HG03135 (cell line): Measurements from ENCODE around the gene LARGE1.
"Not testable (repeated sequence)": the region's sequence is repeated elsewhere in the genome, so short reads cannot be mapped to it uniquely, and the experiment has no call there.

Experiments
- ATAC-seq: cut with Tn5 transposase; IDR thresholded peaks from one replicate; pipeline ENCODE4 v1.9.1; 2021; ENCODE audit warnings: mild to moderate bottlenecking, moderate library complexity; ENCODE audit not compliant: unreplicated experiment

The LARGE1 gene

GRCh38 chr22:33575041-33575440 is 345.2 kb downstream of the LARGE1 start:
- no peak for ATAC-seq

DNA sequence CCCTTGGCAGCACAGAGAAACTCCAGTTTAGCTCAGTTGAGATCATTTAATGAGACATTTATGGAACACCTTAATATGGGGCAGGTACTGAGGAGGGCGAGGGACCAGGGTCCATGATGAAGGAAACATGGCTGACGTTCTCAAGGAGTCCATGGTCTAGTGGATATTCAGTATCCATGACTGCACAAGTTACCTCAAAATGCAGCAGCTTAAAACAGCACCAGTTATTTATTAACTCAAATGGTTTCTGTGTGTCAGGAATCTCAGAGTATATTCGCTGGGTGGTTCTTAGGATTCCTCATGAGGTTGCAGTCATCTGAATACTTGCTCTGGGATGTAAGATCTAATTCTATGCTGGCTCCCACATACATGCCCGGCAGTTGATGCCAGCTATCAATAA is 346.8 kb downstream of the LARGE1 start:
- no peak for ATAC-seq

GRCh38 chr22:33572086-33572485 is 348.2 kb downstream of the LARGE1 start:
- ATAC-seq, result no peak

GRCh38 chr22:33570110-33570509 is 350.2 kb downstream of the LARGE1 start:
- ATAC-seq, result no peak

GRCh38 chr22:33569559-33569958 is 350.7 kb downstream of the LARGE1 start:
- no peak for ATAC-seq

- ATAC-seq, result no peak
Observed at GRCh38 chr22:33569018-33569417, 351.3 kb downstream of the LARGE1 start.

DNA sequence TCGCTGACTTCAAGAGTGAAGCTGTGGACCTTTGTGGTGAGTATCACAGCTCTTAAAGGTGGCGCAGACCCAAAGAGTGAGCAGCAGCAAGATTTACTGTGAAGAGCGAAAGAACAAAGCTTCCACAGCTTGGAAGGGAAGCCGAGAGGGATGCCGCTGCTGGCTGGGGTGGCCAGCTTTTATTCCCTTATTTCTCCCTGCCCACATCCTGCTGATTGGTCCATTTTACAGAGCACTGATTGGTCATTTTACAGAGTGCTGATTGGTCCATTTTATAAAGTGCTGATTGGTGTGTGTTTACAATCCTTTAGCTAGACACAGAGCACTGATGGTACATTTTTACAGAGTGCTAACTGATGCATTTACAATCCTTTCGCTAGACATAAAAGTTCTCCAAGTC is 353.8 kb downstream of the LARGE1 start:
- not testable (repeated sequence) for ATAC-seq

GRCh38 chr22:33565580-33565995 is 354.7 kb downstream of the LARGE1 start:
- ATAC-seq, result no peak

- ATAC-seq, result no peak
Observed at GRCh38 chr22:33564683-33565082, 355.6 kb downstream of the LARGE1 start.

DNA sequence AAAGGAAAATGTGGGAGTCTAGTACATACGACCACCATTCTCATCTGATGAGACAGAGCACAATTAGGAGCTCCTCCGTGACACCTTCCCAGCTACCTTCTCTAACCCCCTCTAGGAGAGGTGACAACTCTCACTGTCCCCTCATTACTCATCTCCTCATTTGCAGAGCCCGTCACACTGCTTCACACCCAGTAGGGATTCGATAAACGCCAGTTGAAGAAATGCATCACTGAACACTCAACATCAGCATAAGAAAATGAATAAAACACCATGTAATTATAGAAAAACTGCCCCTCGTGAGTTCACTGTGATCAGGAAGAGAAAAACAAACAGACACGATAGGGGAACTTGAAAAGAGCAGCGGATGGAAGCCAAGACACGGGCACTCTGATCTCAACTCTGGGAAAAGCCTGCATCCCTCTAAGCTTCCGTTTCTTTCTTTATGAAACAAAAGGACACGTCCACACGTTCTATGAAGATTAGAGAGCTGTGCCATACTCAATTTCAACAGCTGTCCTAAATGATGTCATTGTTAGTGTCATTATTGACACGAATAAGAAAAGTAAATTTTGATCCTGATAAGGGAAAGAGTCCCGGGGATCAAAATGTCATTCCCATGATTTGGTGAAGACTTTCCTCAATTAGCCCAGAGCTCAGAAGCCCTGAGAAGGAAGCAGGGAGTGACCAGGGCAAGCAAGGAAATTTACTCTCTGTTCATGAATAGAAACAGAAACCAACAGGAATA is 356.9 kb downstream of the LARGE1 start:
- ATAC-seq, result no peak

DNA sequence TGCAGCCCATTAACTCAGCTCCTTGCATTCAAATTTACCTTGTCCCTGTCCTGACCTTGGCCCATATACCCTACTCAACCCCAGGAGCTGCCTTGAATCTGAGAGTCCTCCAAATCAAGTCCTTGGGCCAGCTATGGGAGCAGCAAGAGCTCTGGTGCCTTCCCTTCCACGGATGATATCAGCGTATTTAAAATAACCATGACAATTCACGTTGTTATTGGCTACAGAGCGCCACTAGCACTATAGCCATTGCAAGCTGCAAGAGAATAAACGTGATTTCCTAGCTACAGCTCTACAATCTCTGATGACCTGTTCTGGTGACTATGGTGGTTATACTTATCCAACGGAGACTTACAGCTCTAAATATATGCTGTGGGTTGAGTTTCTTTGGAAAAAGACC is 357.8 kb downstream of the LARGE1 start:
- no peak for ATAC-seq

GRCh38 chr22:33561149-33561807 is 359.0 kb downstream of the LARGE1 start:
- no peak for ATAC-seq

DNA sequence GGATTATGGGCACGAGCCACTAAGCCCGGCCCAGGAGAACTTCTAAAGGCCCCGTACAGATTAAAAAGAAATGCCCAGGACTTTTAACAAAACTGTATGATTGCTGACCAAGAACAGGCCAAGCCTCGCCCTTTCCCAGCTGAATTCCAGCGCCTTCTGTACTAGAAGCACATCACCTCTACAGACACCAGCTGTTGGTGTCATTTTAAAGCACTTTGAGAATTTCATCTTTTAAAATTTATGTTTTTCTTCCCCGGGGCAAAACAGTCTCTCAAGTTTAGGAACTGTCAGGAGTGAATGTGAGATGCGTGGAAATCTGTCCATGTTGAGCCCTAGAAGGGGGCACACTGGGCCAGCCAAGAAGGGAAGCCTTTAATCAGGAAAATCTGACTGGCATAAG is 362.4 kb downstream of the LARGE1 start:
- no peak for ATAC-seq

DNA sequence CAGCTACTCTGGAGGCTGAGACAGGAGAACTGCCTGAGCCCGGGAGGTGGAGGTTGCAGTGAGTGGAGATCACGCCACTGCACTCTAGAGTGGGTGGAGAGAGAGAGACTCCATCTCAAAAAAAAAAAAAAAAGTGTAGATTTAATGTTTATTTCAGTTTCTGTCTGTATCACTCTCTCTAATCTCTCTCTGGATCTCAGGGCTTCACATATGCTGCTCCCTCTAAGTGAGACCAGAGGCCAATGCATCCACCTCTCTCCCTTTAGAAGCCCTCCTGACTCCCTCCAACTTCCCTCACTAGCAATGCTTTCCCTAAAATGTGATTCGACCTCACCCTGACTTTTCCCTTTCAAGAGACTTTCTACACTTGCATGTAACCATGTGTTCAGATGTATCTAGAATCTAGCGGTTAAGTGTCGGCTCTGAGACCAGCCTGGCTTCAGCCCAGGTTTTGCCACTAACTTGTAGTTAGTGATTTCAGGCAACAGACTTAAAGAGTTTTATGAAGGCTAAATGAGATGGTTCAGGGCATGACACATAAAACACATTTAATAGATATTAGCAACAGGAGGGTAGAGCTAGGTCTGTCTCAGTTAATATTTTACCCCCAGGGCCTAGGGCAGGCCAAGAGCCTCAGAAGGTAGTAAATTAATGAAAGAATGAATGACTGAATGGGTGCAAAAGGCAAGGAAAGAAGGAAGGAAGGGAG is 364.3 kb downstream of the LARGE1 start:
- ATAC-seq, result no peak

DNA sequence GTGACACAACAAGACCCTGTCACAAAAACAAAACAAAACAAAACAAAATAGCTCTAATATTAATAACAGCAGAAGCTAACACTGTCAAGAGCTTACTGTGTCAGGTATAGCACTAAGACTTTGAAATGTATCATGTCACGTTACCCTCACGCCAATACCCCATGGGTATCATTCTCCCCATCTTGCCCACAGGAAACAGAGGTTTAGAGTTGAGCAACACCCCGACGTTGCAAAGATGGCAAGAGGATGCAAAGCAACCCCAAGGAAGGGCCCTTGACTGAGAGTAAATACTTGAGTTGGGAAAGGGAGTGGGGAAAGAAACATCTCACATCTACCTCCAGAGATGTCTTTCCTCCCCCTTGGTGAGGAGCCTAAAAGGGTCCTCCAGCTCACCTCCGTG is 366.8 kb downstream of the LARGE1 start:
- ATAC-seq, result no peak

DNA sequence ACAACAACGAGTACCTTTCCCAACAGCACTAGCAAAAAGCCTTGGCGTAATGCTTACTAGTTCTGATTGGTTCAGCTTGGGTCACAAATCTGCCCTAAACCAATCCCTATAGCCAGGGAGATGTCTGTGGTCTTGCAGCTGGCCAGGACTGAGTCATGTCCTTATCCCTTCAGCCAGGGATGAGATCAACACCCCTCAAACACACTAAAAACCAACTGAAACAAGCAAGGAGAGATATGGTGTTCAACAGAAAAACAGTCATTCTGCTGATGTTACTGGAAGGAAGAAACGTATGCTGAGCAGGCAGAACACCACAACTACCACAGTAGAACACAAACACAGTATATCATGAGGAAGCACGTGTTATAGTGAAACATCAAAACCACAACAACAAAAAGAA is 375.6 kb downstream of the LARGE1 start:
- ATAC-seq, result no peak

- ATAC-seq, result no peak
Observed at GRCh38 chr22:33542722-33543121, 377.6 kb downstream of the LARGE1 start.

DNA sequence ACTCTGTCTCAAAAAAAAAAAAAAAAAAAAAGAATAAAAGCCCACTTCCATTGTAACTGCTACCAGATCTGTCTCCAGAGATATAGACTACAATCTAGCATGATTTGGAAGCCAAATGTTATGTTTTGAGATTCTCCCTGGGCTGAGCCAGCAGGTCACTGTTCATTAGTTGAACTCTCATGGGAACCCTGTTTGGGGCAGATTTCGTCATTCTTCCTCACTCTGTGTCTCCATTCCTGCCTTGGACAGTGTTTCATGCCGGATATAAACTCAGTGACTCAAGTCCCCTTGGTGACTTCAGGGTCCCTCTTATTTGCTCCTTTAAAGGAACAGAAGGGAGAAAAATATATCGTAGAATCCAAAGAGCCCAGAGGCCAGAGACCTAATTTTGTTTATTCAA is 378.1 kb downstream of the LARGE1 start:
- ATAC-seq, result no peak

DNA sequence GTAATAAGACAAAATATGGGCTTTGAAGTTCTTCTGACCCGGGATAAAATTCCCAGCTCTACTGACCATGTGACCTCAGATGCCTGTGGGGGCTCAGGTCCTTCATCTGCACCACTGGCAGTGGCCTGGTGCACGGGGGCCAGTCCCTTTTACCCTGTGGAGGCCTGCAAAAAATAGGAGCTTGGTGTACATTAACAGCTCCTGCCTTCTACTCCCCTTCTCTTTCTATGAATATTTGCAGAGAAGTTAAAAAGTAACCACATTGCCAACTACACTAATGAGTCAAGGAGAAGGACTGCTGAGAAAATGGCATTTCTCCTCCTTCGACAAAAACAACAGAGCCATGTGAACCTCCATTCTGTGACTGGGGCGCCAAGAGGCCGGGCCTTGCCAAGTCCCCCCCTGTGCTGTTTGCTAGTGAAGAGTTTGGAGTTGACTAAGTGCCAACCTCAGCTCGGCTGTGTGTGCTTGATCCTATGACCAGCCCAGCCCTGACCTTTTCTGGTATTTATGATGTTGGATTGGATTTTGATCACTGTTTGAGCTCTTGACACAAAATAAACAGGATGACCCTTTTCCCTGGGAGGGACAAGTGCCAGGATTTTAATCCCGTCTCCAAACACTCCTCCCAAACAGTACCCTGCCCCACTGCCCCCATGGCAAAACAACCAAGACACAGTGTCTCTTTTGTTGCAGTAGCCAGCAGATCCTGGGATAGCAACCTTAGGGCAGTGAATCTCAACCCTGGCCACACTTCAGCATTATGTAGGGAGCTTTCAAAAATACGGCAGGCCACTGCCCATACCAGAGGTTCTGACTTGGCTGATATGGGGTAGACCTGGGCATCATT is 380.1 kb downstream of the LARGE1 start:
- no peak for ATAC-seq

- ATAC-seq, result no peak
Observed at GRCh38 chr22:33539202-33539901, 380.9 kb downstream of the LARGE1 start.
